Liver (tissue), 9 donors: Measurements from ENCODE around the gene SLC8A1. TPM values are rescaled to one million over a fixed set of nuclear protein-coding genes. Genes with fewer than 3 reads are reported as not detected.

ENCODE experiments used
- DNase-seq: peaks from one replicate; pipeline ENCODE4 v3.0.0-alpha.2; 2017; ENCODE audit warnings: low spot score
- H3K27ac ChIP-seq, 2 donors: one replicate each; pipeline ENCODE4 v1.7.0; 2013; ENCODE audit warnings: inconsistent platforms in 2 of 2, low read length in 2 of 2, control low read depth in 1 of 2, low read depth in 1 of 2, mild to moderate bottlenecking in 1 of 2
- H3K27me3 ChIP-seq, 4 donors: one replicate each; pipeline versions ENCODE4 v1.6.1 to v1.7.0; 2013; ENCODE audit warnings: low read length in 3 of 4, inconsistent platforms in 1 of 4, mild to moderate bottlenecking in 1 of 4, moderate library complexity in 1 of 4; ENCODE audit not compliant: control insufficient read depth in 4 of 4, insufficient read depth in 4 of 4
- H3K36me3 ChIP-seq, 4 donors: one replicate each; pipeline versions ENCODE4 v1.6.1 to v1.7.0; 2013; ENCODE audit warnings: low read length in 3 of 4, mild to moderate bottlenecking in 3 of 4, low read depth in 1 of 4, moderate library complexity in 1 of 4; ENCODE audit not compliant: control insufficient read depth in 4 of 4, insufficient read depth in 3 of 4
- H3K4me1 ChIP-seq, 4 donors: one replicate each; pipeline versions ENCODE4 v1.6.1 to v1.7.0; 2013; ENCODE audit warnings: low read length in 3 of 4, mild to moderate bottlenecking in 3 of 4, moderate library complexity in 1 of 4; ENCODE audit not compliant: control insufficient read depth in 4 of 4, insufficient read depth in 4 of 4
- H3K4me3 ChIP-seq, 3 donors: one replicate each; pipeline versions ENCODE4 v1.6.1 to v1.7.0; 2013; ENCODE audit warnings: low read length in 3 of 3, control low read depth in 1 of 3, low read depth in 1 of 3, mild to moderate bottlenecking in 1 of 3
- H3K9ac ChIP-seq, 2 donors: one replicate each; pipeline ENCODE4 v1.7.0; 2013; ENCODE audit warnings: low read length in 2 of 2, mild to moderate bottlenecking in 2 of 2, moderate library complexity in 2 of 2, control low read depth in 1 of 2, low read depth in 1 of 2
- H3K9me3 ChIP-seq, 4 donors: one replicate each; pipeline versions ENCODE4 v1.6.1 to v1.7.0; 2013; ENCODE audit warnings: low read length in 3 of 4; ENCODE audit not compliant: control insufficient read depth in 4 of 4
- ATF3 ChIP-seq: IDR thresholded peaks from 2 replicates; pipeline ENCODE4 v1.6.1; 2016; ENCODE audit warnings: antibody characterized with exemption
- CTCF ChIP-seq: fragments of 150-350 bp; IDR thresholded peaks from 2 replicates; pipeline ENCODE4 v1.5.1; 2017; ENCODE audit warnings: improper control_type of control experiment, low read depth, low read length; ENCODE audit not compliant: missing input control
- EGR1 ChIP-seq, 2 donors: IDR thresholded peaks; 2 replicates each; pipeline ENCODE4 v1.6.1; 2016 to 2018; ENCODE audit warnings: antibody characterized with exemption in 2 of 2, low read depth in 2 of 2
- FOXA1 ChIP-seq: IDR thresholded peaks from 2 replicates; pipeline ENCODE4 v1.6.1; 2016; ENCODE audit warnings: antibody characterized with exemption
- FOXA2 ChIP-seq: IDR thresholded peaks from 2 replicates; pipeline ENCODE4 v1.6.1; 2016; ENCODE audit warnings: antibody characterized with exemption
- GABPA ChIP-seq, 2 donors: IDR thresholded peaks in 1 of 2; conservative IDR thresholded peaks in 1 of 2; 2 replicates each; pipeline ENCODE4 v1.6.1; 2016; ENCODE audit warnings: antibody characterized with exemption in 2 of 2, mild to moderate bottlenecking in 1 of 2, moderate library complexity in 1 of 2
- HNF4A ChIP-seq, 2 donors: conservative IDR thresholded peaks; 2 replicates each; pipeline ENCODE4 v1.6.1; 2016; ENCODE audit warnings: antibody characterized with exemption in 2 of 2, mild to moderate bottlenecking in 2 of 2
- HNF4G ChIP-seq: IDR thresholded peaks from 2 replicates; pipeline ENCODE4 v1.6.1; 2016; ENCODE audit warnings: antibody characterized with exemption
- JUND ChIP-seq, 2 donors: IDR thresholded peaks; 2 replicates each; pipeline ENCODE4 v1.6.1; 2016; ENCODE audit warnings: antibody characterized with exemption in 2 of 2
- MAX ChIP-seq: IDR thresholded peaks from 2 replicates; pipeline ENCODE4 v1.6.1; 2016; ENCODE audit warnings: antibody characterized with exemption
- NR2F2 ChIP-seq: IDR thresholded peaks from 2 replicates; pipeline ENCODE4 v1.6.1; 2016; ENCODE audit warnings: antibody characterized with exemption
- RAD21 ChIP-seq, 2 donors: IDR thresholded peaks; 2 replicates each; pipeline ENCODE4 v1.6.1; 2016; ENCODE audit warnings: antibody characterized with exemption in 2 of 2, mild to moderate bottlenecking in 2 of 2
- REST ChIP-seq: IDR thresholded peaks from 2 replicates; pipeline ENCODE4 v1.6.1; 2016; ENCODE audit warnings: antibody characterized with exemption, mild to moderate bottlenecking
- RXRA ChIP-seq, 2 donors: IDR thresholded peaks; 2 replicates each; pipeline ENCODE4 v1.6.1; 2017 to 2018; ENCODE audit warnings: antibody characterized with exemption in 2 of 2, mild to moderate bottlenecking in 1 of 2
- SP1 ChIP-seq: IDR thresholded peaks from 2 replicates; pipeline ENCODE4 v1.6.1; 2018; ENCODE audit warnings: antibody characterized with exemption, mild to moderate bottlenecking
- TAF1 ChIP-seq: conservative IDR thresholded peaks from 2 replicates; pipeline ENCODE4 v1.6.1; 2016; ENCODE audit warnings: antibody characterized with exemption, mild to moderate bottlenecking
- YY1 ChIP-seq: IDR thresholded peaks from 2 replicates; pipeline ENCODE4 v1.6.1; 2016; ENCODE audit warnings: antibody characterized with exemption, mild to moderate bottlenecking
- ZBTB33 ChIP-seq: IDR thresholded peaks from 2 replicates; pipeline ENCODE4 v1.6.1; 2016; ENCODE audit warnings: antibody characterized with exemption
- WGBS: extraction: QIAGEN DNeasy Blood & Tissue Kit; methylation state at CpG from one replicate; pipeline ENCODE4 v1.1.7; 2013; 5-methylcytosine and 5-hydroxymethylcytosine counted together
- polyA plus RNA-seq, 2 donors: library from polyadenylated mRNA; stranded (reverse) in 1 of 2; unstranded in 1 of 2; fragments of 200-250 nt in 1 of 2; fragments of >200 nt in 1 of 2; fragmentation: Nextera tagmentation in 1 of 2; extraction: Ambion mirVana in 1 of 2; gene quantifications; one replicate each; pipeline versions ENCODE4 v1.2.1 to v1.2.3, GENCODE V29; 2013 to 2015
- total RNA-seq, 2 donors: library from RNA; depleted of rRNA; stranded (reverse); fragments of >200 nt; gene quantifications; one replicate each; pipeline ENCODE4 v1.2.3, GENCODE V29; 2014
- donor health status: healthy.
- donor health status: healthy.
- donor health status: healthy.
- donor health status: healthy.
- donor health status: healthy.

SLC8A1 gene
- total and polyA plus RNA-seq, 4 donors = 1.2 to 18.5 (median 8.2) TPM

- H3K9me3 ChIP-seq = no peaks in the 10 kb centered on the region
- no peak overlapping the region for H3K27ac ChIP-seq
- 93% methylated on average over 1 of the region's 1 CpG for WGBS
- H3K4me1 ChIP-seq = no peaks in the 10 kb centered on the region
- no peak overlapping the region for H3K4me3 ChIP-seq
- peaks cover 0 to 3% (median 0%) of the 10 kb centered on the region in 4 donors for H3K27me3 ChIP-seq
- no peak overlapping the region for H3K9ac ChIP-seq
- no peaks in the 10 kb centered on the region for H3K36me3 ChIP-seq
- TF ChIP-seq RXRA (IDR thresholded peaks at IDR 0.05) = no peak
- no peak for TF ChIP-seq REST
- TF ChIP-seq EGR1 (IDR thresholded peaks at IDR 0.05; ENCODE audit: low read depth in 2 of 2) = no peak
- TF ChIP-seq FOXA1 = no peak
- no peak for TF ChIP-seq CTCF
- TF ChIP-seq FOXA2 = no peak
- TF ChIP-seq SP1 = no peak
- no peak for TF ChIP-seq HNF4G
- no peak for TF ChIP-seq RAD21 (IDR thresholded peaks at IDR 0.05)
- DNase-seq = no peak
Observed at GRCh38 chr2:40324656-40325055, 127.2 kb downstream of the SLC8A1 start.

GRCh38 chr2:40321822-40322221 is 130.1 kb downstream of the SLC8A1 start:
- Histone ChIP-seq H3K36me3 (no peaks in the 10 kb centered on the region), H3K27ac (no peak overlapping the region), H3K4me1 (no peaks in the 10 kb centered on the region), H3K9me3 (no peaks in the 10 kb centered on the region), H3K4me3 (no peak overlapping the region), H3K27me3 (no peaks in the 10 kb centered on the region), H3K9ac (no peak overlapping the region)
- WGBS = 60% methylated on average over 2 of the region's 2 CpGs
- TF ChIP-seq TAF1 (no peak), HNF4A (conservative IDR thresholded peaks at IDR 0.05) (no peak), ZBTB33 (no peak), CTCF (no peak), EGR1 (IDR thresholded peaks at IDR 0.05; ENCODE audit: low read depth in 2 of 2) (no peak), FOXA2 (no peak), YY1 (no peak), RAD21 (IDR thresholded peaks at IDR 0.05) (no peak), JUND (IDR thresholded peaks at IDR 0.05) (no peak), GABPA (IDR thresholded peaks at IDR 0.05 in 1 of 2, conservative IDR thresholded peaks at IDR 0.05 in 1 of 2) (no peak), HNF4G (no peak), FOXA1 (no peak), REST (no peak), MAX (no peak), NR2F2 (no peak), RXRA (IDR thresholded peaks at IDR 0.05) (no peak), SP1 (no peak), ATF3 (no peak)
- DNase-seq = no peak
